GM19467 (cell line): ENCODE measurements around the gene MORF4L2.

Experiments used
- ATAC-seq: cut with Tn5 transposase; IDR thresholded peaks from one replicate; pipeline ENCODE4 v1.9.1; 2021; ENCODE audit warnings: mild to moderate bottlenecking, moderate library complexity; ENCODE audit not compliant: unreplicated experiment

The MORF4L2 gene

GRCh38 chrX:103637604-103638338 is 48.7 kb downstream of the MORF4L2 start:
- ATAC-seq = no peak

GRCh38 chrX:103635436-103635835 is 51.1 kb downstream of the MORF4L2 start:
- ATAC-seq = no peak

- no peak for ATAC-seq
These were observed 55.4 kb downstream of the MORF4L2 start for GRCh38 chrX:103631145-103631544.

GRCh38 chrX:103630171-103630511 is 56.4 kb downstream of the MORF4L2 start:
- ATAC-seq = no peak

GRCh38 chrX:103629318-103630170 is 57.0 kb downstream of the MORF4L2 start:
- ATAC-seq = no peak

- ATAC-seq = peak; percentile 68
These were observed 57.8 kb downstream of the MORF4L2 start, which contains the start of gene TCEAL1 for GRCh38 chrX:103628386-103629317. TCEAL1 (plus strand) TSS chrX:103628975; CDS start chrX:103629917, 942 bp downstream.

GRCh38 chrX:103626855-103627254 is 59.6 kb downstream of the MORF4L2 start:
- no peak for ATAC-seq
